Aortic smooth muscle cell (primary cell): ENCODE measurements around the gene SEBOX. TPM values are rescaled to one million over a fixed set of nuclear protein-coding genes. Genes with fewer than 3 reads are reported as not detected.

ENCODE experiments used
- total RNA-seq: library from RNA; depleted of rRNA; stranded (reverse); fragments of >200 nt; gene quantifications from 2 replicates; pipeline ENCODE4 v1.2.3, GENCODE V29; 2014

SEBOX gene
- total RNA-seq: not detected in 2 replicates

GRCh38 chr17:28364665-28365363 lies at the start of gene SEBOX:
SEBOX (minus strand) TSS chr17:28365199; CDS start chr17:28365151, 48 bp downstream.

GRCh38 chr17:28405632-28406472 lies 40.9 kb upstream of the SEBOX start, which contains the start of gene SLC46A1:
SLC46A1 (minus strand) TSS chr17:28406212; CDS start chr17:28406114, 98 bp downstream.

GRCh38 chr17:28371245-28372202 lies 6.5 kb upstream of the SEBOX start, which contains the start of gene SARM1:
SARM1 (plus strand) TSS chr17:28371694; CDS start chr17:28372033, 339 bp downstream.

GRCh38 chr17:28370035-28370743 lies 5.2 kb upstream of the SEBOX start, which contains the start of gene VTN:
VTN (minus strand) TSS chr17:28370307; CDS start chr17:28370203, 104 bp downstream.

GRCh38 chr17:28357061-28357900 lies 7.7 kb downstream of the SEBOX start, which contains the start of gene POLDIP2:
POLDIP2 (minus strand) TSS chr17:28357527; CDS start chr17:28357448, 79 bp downstream.

GRCh38 chr17:28335201-28335958 lies 29.6 kb downstream of the SEBOX start, which contains the start of the genes IFT20 and TNFAIP1:
IFT20 (minus strand) TSS chr17:28335472; CDS start chr17:28331985, 3,487 bp downstream.
TNFAIP1 (plus strand) TSS chr17:28335761; CDS start chr17:28339522, 3,761 bp downstream.

GRCh38 chr17:28318759-28319597 lies 46.0 kb downstream of the SEBOX start, which contains the start of gene TMEM97:
TMEM97 (plus strand) TSS chr17:28319200; CDS start chr17:28319240, 40 bp downstream.

Other genes starting within 250 kb of the SEBOX start
- 6.2 and 12.4 TPM in 2 replicates for gene TMEM97, start 46.0 kb downstream of the SEBOX start, total RNA-seq
- gene IFT20, start 29.7 kb downstream of the SEBOX start, total RNA-seq: 53.0 and 58.7 TPM in 2 replicates
- gene TNFAIP1, start 29.4 kb downstream of the SEBOX start, total RNA-seq: 28.9 and 38.4 TPM in 2 replicates
- 60.7 and 67.1 TPM in 2 replicates for gene POLDIP2, start 7.7 kb downstream of the SEBOX start, total RNA-seq
- 0.12 and 0.53 TPM in 2 replicates for gene VTN, start 5.1 kb upstream of the SEBOX start, total RNA-seq
- gene SARM1, start 6.5 kb upstream of the SEBOX start, total RNA-seq: 6.0 and 6.5 TPM in 2 replicates
- 7.5 and 7.8 TPM in 2 replicates for gene SLC46A1, start 41.0 kb upstream of the SEBOX start, total RNA-seq
- gene SLC13A2, start 108.4 kb upstream of the SEBOX start, total RNA-seq: not detected in 2 replicates
- not detected in 2 replicates for gene FOXN1, start 141.1 kb upstream of the SEBOX start, total RNA-seq
- 19.2 and 19.9 TPM in 2 replicates for gene UNC119, start 187.4 kb upstream of the SEBOX start, total RNA-seq
- 45.0 and 51.4 TPM in 2 replicates for gene PIGS, start 206.3 kb upstream of the SEBOX start, total RNA-seq
- gene ALDOC, start 211.7 kb upstream of the SEBOX start, total RNA-seq: 33.3 and 33.5 TPM in 2 replicates
- 21.9 and 40.0 TPM in 2 replicates for gene SPAG5, start 233.8 kb upstream of the SEBOX start, total RNA-seq
- gene RSKR, start 249.0 kb upstream of the SEBOX start, total RNA-seq: 5.3 and 6.5 TPM in 2 replicates